HG03571 (cell line): ENCODE measurements around the gene MAN2C1.
"Not testable (repeated sequence)": the region's sequence is repeated elsewhere in the genome, so short reads cannot be mapped to it uniquely, and the experiment has no call there.

ENCODE experiments used
- ATAC-seq: cut with Tn5 transposase; IDR thresholded peaks from one replicate; pipeline ENCODE4 v1.9.1; 2021; ENCODE audit not compliant: unreplicated experiment

MAN2C1 gene

DNA sequence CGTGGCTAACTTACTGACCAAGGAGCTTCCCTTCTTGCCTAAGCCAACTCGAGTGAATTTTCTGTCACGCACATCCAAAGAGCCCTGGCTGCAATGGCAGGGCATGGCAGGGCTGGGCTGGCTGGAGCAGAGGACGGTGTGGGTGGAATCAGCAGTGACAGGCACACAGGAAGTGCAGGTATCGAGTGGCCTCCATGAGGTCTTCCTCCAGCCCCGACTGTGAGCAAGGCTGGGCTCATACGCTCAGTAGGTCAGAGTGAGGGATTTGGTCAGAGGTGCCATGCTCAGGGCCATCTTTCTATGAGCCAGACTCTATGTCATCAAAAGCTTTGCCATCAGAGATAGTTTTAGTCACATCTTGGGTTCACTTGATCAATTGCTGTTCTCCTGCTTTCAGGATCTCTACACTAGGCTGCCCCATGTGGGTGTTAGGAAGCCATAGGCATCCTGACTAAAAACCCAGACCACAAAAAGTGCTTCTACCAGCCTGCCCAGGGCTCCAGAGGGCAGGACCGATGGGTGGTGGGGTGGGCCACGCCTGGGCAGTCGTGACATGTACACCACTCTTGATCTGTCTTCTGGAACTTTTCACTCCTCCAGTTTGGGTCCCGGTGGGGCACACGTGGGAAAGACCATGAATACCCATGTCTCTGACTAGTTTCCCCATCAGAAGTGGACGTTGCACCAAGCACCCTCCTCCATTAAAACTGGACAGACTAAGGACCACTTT, 55.1 kb downstream of the MAN2C1 start:
- ATAC-seq = no peak

GRCh38 chr15:75312548-75312947, 55.9 kb downstream of the MAN2C1 start:
- not testable (repeated sequence) for ATAC-seq

- no peak for ATAC-seq
These were observed 58.7 kb downstream of the MAN2C1 start for GRCh38 chr15:75309711-75310110.

GRCh38 chr15:75307778-75308390, 60.5 kb downstream of the MAN2C1 start:
- ATAC-seq = no peak

DNA sequence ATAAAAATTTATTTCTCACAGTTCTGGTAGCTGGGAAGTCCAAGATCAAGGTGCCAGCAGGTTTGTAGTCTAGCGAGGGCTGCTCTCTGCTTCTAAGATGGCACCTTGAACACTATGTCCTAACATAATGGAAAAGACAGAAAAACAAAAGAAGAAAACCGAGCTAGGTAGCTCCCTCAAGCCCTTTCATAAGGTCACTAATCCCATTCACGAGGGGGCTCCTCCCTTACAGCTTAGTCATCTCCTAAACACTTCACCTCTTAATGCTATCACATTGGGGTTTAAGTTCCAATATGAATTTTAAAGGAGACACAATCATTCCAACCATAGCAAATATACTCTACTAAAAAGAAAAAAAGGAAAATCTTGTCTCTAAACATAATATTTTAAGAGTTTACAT, 62.2 kb downstream of the MAN2C1 start:
- ATAC-seq = no peak
